GM23338 (cell line): ENCODE measurements around the gene MYG1. TPM values are rescaled to one million over a fixed set of nuclear protein-coding genes. Genes with fewer than 3 reads are reported as not detected.

Experiments used
- ATAC-seq: fragments of 200-7000 bp; cut with Tn5 transposase; 3 replicates; pipeline ENCODE4 v1.9.1; 2020
- DNase-seq: peaks from one replicate; pipeline ENCODE4 v3.0.0-alpha.2; 2015; ENCODE audit warnings: low spot score
- H2AFZ ChIP-seq: fragments of 200-600 bp; sonication (generic); 2 replicates; pipeline ENCODE4 v1.8.0; 2016; ENCODE audit warnings: antibody characterized with exemption, mild to moderate bottlenecking, moderate library complexity
- H3F3A ChIP-seq: fragments of 200-600 bp; sonication (generic); replicated peaks from 2 replicates; pipeline ENCODE4 v1.8.0; 2017; ENCODE audit warnings: antibody characterized with exemption, mixed run types, low read depth
- H3K27ac ChIP-seq: fragments of 200-600 bp; sonication (generic); 2 replicates; pipeline ENCODE4 v1.6.1; 2016; ENCODE audit warnings: low read depth
- H3K27me3 ChIP-seq: fragments of 200-600 bp; sonication (generic); 2 replicates; pipeline ENCODE4 v1.8.0; 2016; ENCODE audit warnings: mild to moderate bottlenecking, mixed run types, moderate library complexity; ENCODE audit not compliant: insufficient read depth
- H3K36me3 ChIP-seq: fragments of 200-600 bp; sonication (generic); 2 replicates; pipeline ENCODE4 v1.8.0; 2016; ENCODE audit warnings: mild to moderate bottlenecking; ENCODE audit not compliant: insufficient read depth
- H3K4me1 ChIP-seq: fragments of 200-600 bp; sonication (generic); 2 replicates; pipeline ENCODE4 v1.8.0; 2016; ENCODE audit warnings: mild to moderate bottlenecking, moderate library complexity; ENCODE audit not compliant: insufficient read depth
- H3K4me2 ChIP-seq: fragments of 200-600 bp; sonication (generic); 2 replicates; pipeline ENCODE4 v1.7.1; 2017; ENCODE audit warnings: mixed run types
- H3K4me3 ChIP-seq: fragments of 200-600 bp; sonication (generic); 2 replicates; pipeline ENCODE4 v1.6.1; 2016; ENCODE audit warnings: mixed run types
- H3K79me2 ChIP-seq: fragments of 200-600 bp; sonication (generic); replicated peaks from 2 replicates; pipeline ENCODE4 v1.8.0; 2017; ENCODE audit warnings: mild to moderate bottlenecking; ENCODE audit not compliant: insufficient read depth
- H3K9me2 ChIP-seq: fragments of 200-600 bp; sonication (generic); 2 replicates; pipeline ENCODE4 v1.8.0; 2017; ENCODE audit not compliant: insufficient read depth
- H4K20me1 ChIP-seq: fragments of 200-600 bp; sonication (generic); replicated peaks from 2 replicates; pipeline ENCODE4 v1.8.0; 2017; ENCODE audit warnings: mild to moderate bottlenecking; ENCODE audit not compliant: insufficient read depth
- H3K27ac Mint-ChIP-seq: 2 replicates; pipeline ENCODE4 v1.8.0; 2020; ENCODE audit warnings: inconsistent platforms, mild to moderate bottlenecking, moderate library complexity, mixed read lengths
- H3K27me3 Mint-ChIP-seq: 3 replicates; pipeline ENCODE4 v1.8.0; 2022; ENCODE audit warnings: low read depth, mild to moderate bottlenecking, moderate library complexity, mixed read lengths, inconsistent platforms; ENCODE audit not compliant: insufficient read depth, poor library complexity
- H3K36me3 Mint-ChIP-seq: 3 replicates; pipeline ENCODE4 v1.8.0; 2021; ENCODE audit warnings: low read depth, mild to moderate bottlenecking, inconsistent platforms, moderate library complexity, mixed read lengths
- H3K4me1 Mint-ChIP-seq: 3 replicates; pipeline ENCODE4 v1.8.0; 2020; ENCODE audit warnings: mild to moderate bottlenecking, inconsistent platforms, mixed read lengths
- H3K4me3 Mint-ChIP-seq: 3 replicates; pipeline ENCODE4 v1.8.0; 2021; ENCODE audit warnings: moderate library complexity, mild to moderate bottlenecking, inconsistent platforms, mixed read lengths
- H3K9me3 Mint-ChIP-seq: 3 replicates; pipeline ENCODE4 v1.8.0; 2020; ENCODE audit warnings: moderate library complexity, mild to moderate bottlenecking, inconsistent platforms, mixed read lengths
- EZH2 ChIP-seq: fragments of 200-600 bp; sonication (generic); IDR thresholded peaks from one replicate; pipeline ENCODE4 v1.8.0; 2017; ENCODE audit warnings: antibody characterized with exemption, mild to moderate bottlenecking, low read depth; ENCODE audit not compliant: unreplicated experiment
- POLR2AphosphoS5 ChIP-seq: IDR thresholded peaks from 2 replicates; pipeline ENCODE4 v1.6.1; 2016; ENCODE audit warnings: antibody characterized with exemption, low read depth
- STAT1 ChIP-seq: IDR thresholded peaks from one replicate; pipeline ENCODE4 v1.6.1; 2016; ENCODE audit warnings: antibody characterized with exemption; ENCODE audit not compliant: unreplicated experiment
- ZNF331 ChIP-seq: fragments of 250-450 bp; sonication (Bioruptor Pico); IDR thresholded peaks from 2 replicates; pipeline ENCODE4 v1.5.0; 2020; ENCODE audit warnings: low read depth, mild to moderate bottlenecking, moderate library complexity
- polyA plus RNA-seq: library from polyadenylated mRNA; unstranded; fragments of >200 nt; fragmentation: Nextera tagmentation; extraction: Ambion mirVana; gene quantifications from 2 replicates; pipeline ENCODE4 v1.2.1, GENCODE V29; 2016
- total RNA-seq: library from RNA; depleted of rRNA; stranded (reverse); fragments of >200 nt; shearing (Covaris generic); gene quantifications from 2 replicates; pipeline ENCODE4 v1.2.3, GENCODE V29; 2014
- TF ChIP-seq, protein P1 (sequence below): IDR thresholded peaks from 2 replicates; pipeline ENCODE4 v1.6.1; 2016; ENCODE audit warnings: antibody characterized with exemption
- TF ChIP-seq, protein P2 (sequence below): IDR thresholded peaks from one replicate; pipeline ENCODE4 v1.6.1; 2018; ENCODE audit warnings: antibody characterized with exemption; ENCODE audit not compliant: unreplicated experiment
- TF ChIP-seq, protein P3 (sequence below), 2 experiments: fragments of 200-600 bp in 1 of 2; sonication (generic) in 1 of 2; conservative IDR thresholded peaks; 2 replicates each; pipeline versions ENCODE4 v1.5.1 to v1.6.1; 2016 to 2017; ENCODE audit warnings: antibody characterized with exemption in 2 of 2, low read depth in 2 of 2, mild to moderate bottlenecking in 2 of 2, moderate library complexity in 1 of 2

Gene MYG1
- total and polyA plus RNA-seq, 2 experiments from 2014 or later: 66.5 to 94.2 TPM

GRCh38 chr12:53333845-53334244 is 34.4 kb downstream of the MYG1 start:
- H4K20me1 ChIP-seq: no peaks in the 10 kb centered on the region
- H3K79me2 ChIP-seq: no peaks in the 10 kb centered on the region
- H3K4me1 Mint-ChIP-seq: peaks cover 26% of the 10 kb centered on the region
- peaks cover 22% of the 10 kb centered on the region for H3K27me3 Mint-ChIP-seq
- ATAC-seq (no peak), DNase-seq (no peak)
- no peaks in the 10 kb centered on the region for H3K9me2 ChIP-seq
- H3K36me3 ChIP-seq: no peaks in the 10 kb centered on the region
- no peak overlapping the region for H3K4me3 ChIP-seq
- no peaks in the 10 kb centered on the region; the same call in 2 of the 3 replicates for H3K9me3 Mint-ChIP-seq
- H3K27ac ChIP-seq: no peak overlapping the region
- H3K4me2 ChIP-seq: no peak overlapping the region
- no peak overlapping the region for H3K27ac Mint-ChIP-seq
- no peak for TF ChIP-seq ZNF331 (CRISPR knock-in tag)
- TF ChIP-seq, protein P1, sequence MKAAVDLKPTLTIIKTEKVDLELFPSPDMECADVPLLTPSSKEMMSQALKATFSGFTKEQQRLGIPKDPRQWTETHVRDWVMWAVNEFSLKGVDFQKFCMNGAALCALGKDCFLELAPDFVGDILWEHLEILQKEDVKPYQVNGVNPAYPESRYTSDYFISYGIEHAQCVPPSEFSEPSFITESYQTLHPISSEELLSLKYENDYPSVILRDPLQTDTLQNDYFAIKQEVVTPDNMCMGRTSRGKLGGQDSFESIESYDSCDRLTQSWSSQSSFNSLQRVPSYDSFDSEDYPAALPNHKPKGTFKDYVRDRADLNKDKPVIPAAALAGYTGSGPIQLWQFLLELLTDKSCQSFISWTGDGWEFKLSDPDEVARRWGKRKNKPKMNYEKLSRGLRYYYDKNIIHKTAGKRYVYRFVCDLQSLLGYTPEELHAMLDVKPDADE: no peak
- TF ChIP-seq, protein P2, sequence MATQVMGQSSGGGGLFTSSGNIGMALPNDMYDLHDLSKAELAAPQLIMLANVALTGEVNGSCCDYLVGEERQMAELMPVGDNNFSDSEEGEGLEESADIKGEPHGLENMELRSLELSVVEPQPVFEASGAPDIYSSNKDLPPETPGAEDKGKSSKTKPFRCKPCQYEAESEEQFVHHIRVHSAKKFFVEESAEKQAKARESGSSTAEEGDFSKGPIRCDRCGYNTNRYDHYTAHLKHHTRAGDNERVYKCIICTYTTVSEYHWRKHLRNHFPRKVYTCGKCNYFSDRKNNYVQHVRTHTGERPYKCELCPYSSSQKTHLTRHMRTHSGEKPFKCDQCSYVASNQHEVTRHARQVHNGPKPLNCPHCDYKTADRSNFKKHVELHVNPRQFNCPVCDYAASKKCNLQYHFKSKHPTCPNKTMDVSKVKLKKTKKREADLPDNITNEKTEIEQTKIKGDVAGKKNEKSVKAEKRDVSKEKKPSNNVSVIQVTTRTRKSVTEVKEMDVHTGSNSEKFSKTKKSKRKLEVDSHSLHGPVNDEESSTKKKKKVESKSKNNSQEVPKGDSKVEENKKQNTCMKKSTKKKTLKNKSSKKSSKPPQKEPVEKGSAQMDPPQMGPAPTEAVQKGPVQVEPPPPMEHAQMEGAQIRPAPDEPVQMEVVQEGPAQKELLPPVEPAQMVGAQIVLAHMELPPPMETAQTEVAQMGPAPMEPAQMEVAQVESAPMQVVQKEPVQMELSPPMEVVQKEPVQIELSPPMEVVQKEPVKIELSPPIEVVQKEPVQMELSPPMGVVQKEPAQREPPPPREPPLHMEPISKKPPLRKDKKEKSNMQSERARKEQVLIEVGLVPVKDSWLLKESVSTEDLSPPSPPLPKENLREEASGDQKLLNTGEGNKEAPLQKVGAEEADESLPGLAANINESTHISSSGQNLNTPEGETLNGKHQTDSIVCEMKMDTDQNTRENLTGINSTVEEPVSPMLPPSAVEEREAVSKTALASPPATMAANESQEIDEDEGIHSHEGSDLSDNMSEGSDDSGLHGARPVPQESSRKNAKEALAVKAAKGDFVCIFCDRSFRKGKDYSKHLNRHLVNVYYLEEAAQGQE: no peak
- peaks cover 43% of the 10 kb centered on the region for H3K27me3 ChIP-seq
- no peaks in the 10 kb centered on the region for H3K36me3 Mint-ChIP-seq
- peaks cover 23% of the 10 kb centered on the region for H3K4me1 ChIP-seq
- no peaks in the 10 kb centered on the region for H3F3A ChIP-seq
- no peak overlapping the region for H2AFZ ChIP-seq
- no peak overlapping the region for H3K4me3 Mint-ChIP-seq

GRCh38 chr12:53334822-53335221 is 35.3 kb downstream of the MYG1 start:
- H3K4me2 ChIP-seq: no peak overlapping the region
- peaks cover 36% of the 10 kb centered on the region; the same call in 1 of the 2 replicates for H3K27me3 ChIP-seq
- H3K4me1 ChIP-seq: peaks cover 24% of the 10 kb centered on the region
- ATAC-seq (peak; percentile 11; the same call in 1 of the 3 replicates), DNase-seq (no peak)
- Mint-ChIP-seq H3K27ac (no peak overlapping the region), H3K36me3 (no peaks in the 10 kb centered on the region), H3K4me3 (no peak overlapping the region), H3K9me3 (no peaks in the 10 kb centered on the region; the same call in 2 of the 3 replicates), H3K4me1 (peaks cover 26% of the 10 kb centered on the region), H3K27me3 (peaks cover 19% of the 10 kb centered on the region)
- no peak overlapping the region for H3K4me3 ChIP-seq
- 0 out of 2 replicates have a peak overlapping the region, but pooled peaks have one; percentile 43 for H2AFZ ChIP-seq
- no peaks in the 10 kb centered on the region for H4K20me1 ChIP-seq
- H3F3A ChIP-seq: no peaks in the 10 kb centered on the region
- H3K27ac ChIP-seq: no peak overlapping the region
- no peaks in the 10 kb centered on the region for H3K9me2 ChIP-seq
- TF ChIP-seq, protein P1: no peak
- TF ChIP-seq STAT1 (no peak), EZH2 (no peak), POLR2AphosphoS5 (no peak)
- TF ChIP-seq, protein P2: no peak
- TF ChIP-seq, protein P3, sequence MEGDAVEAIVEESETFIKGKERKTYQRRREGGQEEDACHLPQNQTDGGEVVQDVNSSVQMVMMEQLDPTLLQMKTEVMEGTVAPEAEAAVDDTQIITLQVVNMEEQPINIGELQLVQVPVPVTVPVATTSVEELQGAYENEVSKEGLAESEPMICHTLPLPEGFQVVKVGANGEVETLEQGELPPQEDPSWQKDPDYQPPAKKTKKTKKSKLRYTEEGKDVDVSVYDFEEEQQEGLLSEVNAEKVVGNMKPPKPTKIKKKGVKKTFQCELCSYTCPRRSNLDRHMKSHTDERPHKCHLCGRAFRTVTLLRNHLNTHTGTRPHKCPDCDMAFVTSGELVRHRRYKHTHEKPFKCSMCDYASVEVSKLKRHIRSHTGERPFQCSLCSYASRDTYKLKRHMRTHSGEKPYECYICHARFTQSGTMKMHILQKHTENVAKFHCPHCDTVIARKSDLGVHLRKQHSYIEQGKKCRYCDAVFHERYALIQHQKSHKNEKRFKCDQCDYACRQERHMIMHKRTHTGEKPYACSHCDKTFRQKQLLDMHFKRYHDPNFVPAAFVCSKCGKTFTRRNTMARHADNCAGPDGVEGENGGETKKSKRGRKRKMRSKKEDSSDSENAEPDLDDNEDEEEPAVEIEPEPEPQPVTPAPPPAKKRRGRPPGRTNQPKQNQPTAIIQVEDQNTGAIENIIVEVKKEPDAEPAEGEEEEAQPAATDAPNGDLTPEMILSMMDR (conservative IDR thresholded peaks at IDR 0.05; ENCODE audit: low read depth in 2 of 2): no peak
- no peaks in the 10 kb centered on the region for H3K36me3 ChIP-seq
- H3K79me2 ChIP-seq: no peaks in the 10 kb centered on the region
